H9 (cell line): Measurements from ENCODE around the gene SIGLEC10. TPM values are rescaled to one million over a fixed set of nuclear protein-coding genes. Genes with fewer than 3 reads are reported as not detected.

ENCODE experiments used
- DNase-seq: peaks from one replicate; pipeline ENCODE4 v3.0.0-alpha.2; 2017
- H2AFZ ChIP-seq: one replicate; pipeline ENCODE4 v1.6.1; 2013; ENCODE audit warnings: mild to moderate bottlenecking, low read length, control low read depth, moderate library complexity
- H2AK5ac ChIP-seq: 2 replicates; pipeline ENCODE4 v1.6.1; 2013; ENCODE audit warnings: low read length, control low read depth, mixed read lengths; ENCODE audit not compliant: insufficient read length
- H2BK120ac ChIP-seq: one replicate; pipeline ENCODE4 v1.6.1; 2013; ENCODE audit warnings: low read depth, mild to moderate bottlenecking, low read length, control low read depth, inconsistent platforms; ENCODE audit not compliant: poor library complexity, severe bottlenecking
- H2BK12ac ChIP-seq: 2 replicates; pipeline ENCODE4 v1.6.1; 2013; ENCODE audit warnings: low read length, control low read depth, mixed read lengths, low read depth; ENCODE audit not compliant: insufficient read length
- H2BK15ac ChIP-seq: 2 replicates; pipeline ENCODE4 v1.6.1; 2013; ENCODE audit warnings: low read depth, low read length, control low read depth
- H2BK20ac ChIP-seq: one replicate; pipeline ENCODE4 v1.6.1; 2013; ENCODE audit warnings: low read depth, mild to moderate bottlenecking, low read length, control low read depth, inconsistent platforms; ENCODE audit not compliant: poor library complexity, severe bottlenecking
- H2BK5ac ChIP-seq: 2 replicates; pipeline ENCODE4 v1.6.1; 2013; ENCODE audit warnings: low read length, control low read depth, mixed read lengths; ENCODE audit not compliant: insufficient read length
- H3K14ac ChIP-seq: 2 replicates; pipeline ENCODE4 v1.6.1; 2013; ENCODE audit warnings: low read length, control low read depth; ENCODE audit not compliant: insufficient read depth
- H3K18ac ChIP-seq: 2 replicates; pipeline ENCODE4 v1.6.1; 2013; ENCODE audit warnings: low read depth, mild to moderate bottlenecking, mixed read lengths, low read length, control low read depth; ENCODE audit not compliant: insufficient read length
- H3K23ac ChIP-seq: 2 replicates; pipeline ENCODE4 v1.6.1; 2013; ENCODE audit warnings: low read length, control low read depth, mixed read lengths, low read depth; ENCODE audit not compliant: insufficient read length
- H3K23me2 ChIP-seq: 2 replicates; pipeline ENCODE4 v1.6.1; 2013; ENCODE audit warnings: low read depth, mild to moderate bottlenecking, mixed read lengths, low read length, control low read depth; ENCODE audit not compliant: insufficient read length, poor library complexity, severe bottlenecking
- H3K27ac ChIP-seq: 2 replicates; pipeline ENCODE4 v1.5.1; 2013; ENCODE audit warnings: low read length, control low read depth, mixed read lengths, low read depth; ENCODE audit not compliant: insufficient read length
- H3K27me3 ChIP-seq: 2 replicates; pipeline ENCODE4 v1.6.1; 2013; ENCODE audit warnings: low read length, control low read depth, inconsistent platforms; ENCODE audit not compliant: insufficient read depth
- H3K4ac ChIP-seq: 2 replicates; pipeline ENCODE4 v1.6.1; 2013; ENCODE audit warnings: low read depth, mild to moderate bottlenecking, control low read depth, inconsistent platforms, low read length, moderate library complexity
- H3K4me1 ChIP-seq: 2 replicates; pipeline ENCODE4 v1.6.1; 2013; ENCODE audit warnings: low read length, control low read depth, inconsistent platforms; ENCODE audit not compliant: insufficient read depth
- H3K4me2 ChIP-seq: 2 replicates; pipeline ENCODE4 v1.6.1; 2013; ENCODE audit warnings: low read length, control low read depth, mixed read lengths; ENCODE audit not compliant: insufficient read length, insufficient read depth
- H3K56ac ChIP-seq: 2 replicates; pipeline ENCODE4 v1.6.1; 2013; ENCODE audit warnings: low read depth, mild to moderate bottlenecking, mixed read lengths, low read length, control low read depth; ENCODE audit not compliant: insufficient read length
- H3K79me1 ChIP-seq: 2 replicates; pipeline ENCODE4 v1.6.1; 2013; ENCODE audit warnings: low read depth, mild to moderate bottlenecking, moderate library complexity, low read length, control low read depth, inconsistent platforms; ENCODE audit not compliant: insufficient read depth, poor library complexity, severe bottlenecking
- H3K79me2 ChIP-seq: 2 replicates; pipeline ENCODE4 v1.6.1; 2013; ENCODE audit warnings: low read length, control low read depth, inconsistent platforms; ENCODE audit not compliant: insufficient read depth
- H3K9ac ChIP-seq: 2 replicates; pipeline ENCODE4 v1.6.1; 2013; ENCODE audit warnings: low read length, control low read depth, mixed read lengths; ENCODE audit not compliant: insufficient read length; ENCODE audit errors: extremely low read depth
- H3K9me3 ChIP-seq: one replicate; pipeline ENCODE4 v1.6.1; 2013; ENCODE audit warnings: low read depth, low read length, inconsistent platforms; ENCODE audit not compliant: control insufficient read depth
- H3T11ph ChIP-seq: one replicate; pipeline ENCODE4 v1.6.1; 2013; ENCODE audit warnings: mild to moderate bottlenecking, low read length, control low read depth, inconsistent platforms
- H4K20me1 ChIP-seq: one replicate; pipeline ENCODE4 v1.6.1; 2013; ENCODE audit not compliant: control insufficient read depth, insufficient read length, insufficient read depth
- H4K5ac ChIP-seq: 2 replicates; pipeline ENCODE4 v1.6.1; 2013; ENCODE audit warnings: low read depth, mild to moderate bottlenecking, mixed read lengths, low read length, control low read depth; ENCODE audit not compliant: insufficient read length
- H4K8ac ChIP-seq: replicated peaks from 2 replicates; pipeline ENCODE4 v1.6.1; 2013; ENCODE audit warnings: low read length, control low read depth, mixed read lengths, low read depth; ENCODE audit not compliant: insufficient read length
- H4K91ac ChIP-seq: 2 replicates; pipeline ENCODE4 v1.6.1; 2013; ENCODE audit warnings: low read depth, mild to moderate bottlenecking, moderate library complexity, mixed read lengths, low read length, control low read depth; ENCODE audit not compliant: insufficient read length
- H3K27ac Mint-ChIP-seq, 3 experiments: 2 replicates in 2 of 3; 3 replicates in 1 of 3; pipeline ENCODE4 v1.8.0; 2020 to 2021; ENCODE audit warnings: mixed read lengths in 3 of 3, mild to moderate bottlenecking in 1 of 3, moderate library complexity in 1 of 3
- H3K27me3 Mint-ChIP-seq: 2 replicates; pipeline ENCODE4 v1.8.0; 2021; ENCODE audit warnings: low read depth, mild to moderate bottlenecking, moderate library complexity, mixed read lengths
- H3K36me3 Mint-ChIP-seq, 3 experiments: 2 replicates in 2 of 3; 3 replicates in 1 of 3; pipeline ENCODE4 v1.8.0; 2020 to 2021; ENCODE audit warnings: low read depth in 3 of 3, mixed read lengths in 3 of 3; ENCODE audit not compliant: insufficient read depth in 1 of 3
- H3K4me1 Mint-ChIP-seq, 2 experiments: 2 replicates each; pipeline ENCODE4 v1.8.0; 2020; ENCODE audit warnings: mixed read lengths in 2 of 2
- H3K4me3 Mint-ChIP-seq, 2 experiments: 2 replicates in 1 of 2; 3 replicates in 1 of 2; pipeline ENCODE4 v1.8.0; 2020 to 2021; ENCODE audit warnings: mild to moderate bottlenecking in 2 of 2, mixed read lengths in 2 of 2, moderate library complexity in 1 of 2
- H3K9me3 Mint-ChIP-seq, 2 experiments: 2 replicates in 1 of 2; 3 replicates in 1 of 2; pipeline ENCODE4 v1.8.0; 2020; ENCODE audit warnings: mild to moderate bottlenecking in 2 of 2, mixed read lengths in 2 of 2, moderate library complexity in 1 of 2
- CTCF ChIP-seq: fragments of 200-600 bp; sonication (generic); conservative IDR thresholded peaks from 3 replicates; pipeline ENCODE4 v1.8.0; 2021; ENCODE audit warnings: antibody characterized with exemption, mild to moderate bottlenecking
- WGBS: extraction: QIAGEN DNeasy Blood & Tissue Kit; methylation state at CpG from one replicate; pipeline ENCODE4 v1.1.7; 2013; ENCODE audit warnings: missing lambda C conversion rate, low lambda C conversion rate, mixed read lengths; ENCODE audit not compliant: insufficient read length; ENCODE audit errors: extremely low coverage; 5-methylcytosine and 5-hydroxymethylcytosine counted together
- total RNA-seq: library from RNA; stranded (reverse); gene quantifications from 2 replicates; pipeline ENCODE4 v1.2.1, GENCODE V29; 2021

Gene SIGLEC10
- total RNA-seq, 1 experiment from 2014 or later = not detected

GRCh38 chr19:51457351-51458013 is 40.0 kb upstream of the SIGLEC10 start:
- no CpG with 5 or more reads among the region's 11 CpGs for WGBS

More at GRCh38 chr19:51457351-51458013, 40.0 kb upstream of the SIGLEC10 start:
- H3K14ac ChIP-seq = no peak overlapping the region
- no peak for DNase-seq
- no peak overlapping the region for H2BK15ac ChIP-seq
- H2BK120ac ChIP-seq = no peak overlapping the region
- Mint-ChIP-seq H3K36me3 (peaks cover 0 to 9% (median 0%) of the 10 kb centered on the region in 3 experiments; a peak in 1 of 7 replicates), H3K27me3 (peaks cover 23% of the 10 kb centered on the region), H3K4me3 (no peak overlapping the region), H3K9me3 (peaks cover 0 to 93% of the 10 kb centered on the region in 2 experiments; a peak in 2 of 5 replicates), H3K4me1 (peaks cover 0 to 4% of the 10 kb centered on the region in 2 experiments; a peak in 2 of 4 replicates), H3K27ac (0 out of 7 replicates have a peak overlapping the region, but pooled peaks of 1 of the 3 experiments have one; percentile 12)
- H3K23ac ChIP-seq = no peak overlapping the region
- H2BK12ac ChIP-seq = no peak overlapping the region
- H4K20me1 ChIP-seq = no peaks in the 10 kb centered on the region
- no peak overlapping the region for H3K56ac ChIP-seq
- no peak overlapping the region for H3K4me2 ChIP-seq
- H2AFZ ChIP-seq = no peak overlapping the region
- no peak overlapping the region for H2BK20ac ChIP-seq
- H3K79me1 ChIP-seq = no peaks in the 10 kb centered on the region
- no peak overlapping the region for H3K9ac ChIP-seq
- H3K4me1 ChIP-seq = no peaks in the 10 kb centered on the region
- H3K79me2 ChIP-seq = no peaks in the 10 kb centered on the region
- H4K5ac ChIP-seq = no peak overlapping the region
- no peak overlapping the region for H3K18ac ChIP-seq
- no peak overlapping the region for H2AK5ac ChIP-seq
- TF ChIP-seq CTCF = no peak
- no peak overlapping the region for H3T11ph ChIP-seq
- H2BK5ac ChIP-seq = no peak overlapping the region
- H3K27me3 ChIP-seq = no peaks in the 10 kb centered on the region
- no peak overlapping the region for H4K91ac ChIP-seq
- no peaks in the 10 kb centered on the region for H3K9me3 ChIP-seq
- no peak overlapping the region for H3K27ac ChIP-seq
- no peak overlapping the region for H4K8ac ChIP-seq
- H3K23me2 ChIP-seq = no peaks in the 10 kb centered on the region
- H3K4ac ChIP-seq = no peak overlapping the region
